Measurements from ENCODE around the gene PDGFC. TPM values are rescaled to one million over a fixed set of nuclear protein-coding genes. Genes with fewer than 3 reads are reported as not detected.

PDGFC gene
- total RNA-seq, 2 experiments from 2014 or later = not detected

- Mint-ChIP-seq H3K27ac (no peak overlapping the region), H3K36me3 (no peaks in the 10 kb centered on the region), H3K27me3 (no peaks in the 10 kb centered on the region), H3K9me3 (ENCODE audit: low read depth) (peaks cover 3% of the 10 kb centered on the region), H3K4me1 (no peaks in the 10 kb centered on the region), H3K4me3 (no peak overlapping the region)
- ATAC-seq (no peak), DNase-seq (no peak)
- CTCF ChIA-PET = no interaction called here
These were observed 247.5 kb downstream of the PDGFC start for GRCh38 chr4:156723951-156724668.

DNA sequence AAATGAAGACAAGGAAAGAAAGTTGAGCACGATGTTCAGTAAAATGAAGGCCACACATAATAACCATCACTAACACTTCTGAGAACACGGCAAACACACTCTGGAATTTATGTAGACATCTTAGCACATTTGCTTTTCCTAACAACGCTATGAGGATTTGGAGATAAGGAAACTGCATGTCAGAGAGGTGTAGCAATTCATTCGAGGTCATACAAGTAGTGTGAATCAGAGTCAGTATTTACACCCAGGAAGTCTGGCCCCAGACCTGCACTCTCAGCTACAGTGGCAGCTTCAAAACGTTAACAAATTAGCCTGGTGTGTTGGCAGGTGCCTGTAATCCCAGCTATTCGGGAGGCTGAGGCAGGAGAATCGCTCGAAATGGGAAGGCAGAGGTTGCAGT is 253.4 kb downstream of the PDGFC start:
- DNase-seq = no peak
- no peaks in the 10 kb centered on the region for H3K4me1 Mint-ChIP-seq
- no peaks in the 10 kb centered on the region for H3K36me3 Mint-ChIP-seq
- no peak for ATAC-seq
- CTCF ChIA-PET = no interaction called here
- no peak overlapping the region for H3K4me3 Mint-ChIP-seq
- H3K27ac Mint-ChIP-seq = no peak overlapping the region
- H3K9me3 Mint-ChIP-seq (ENCODE audit: low read depth) = peaks cover 4% of the 10 kb centered on the region
- no peaks in the 10 kb centered on the region for H3K27me3 Mint-ChIP-seq

DNA sequence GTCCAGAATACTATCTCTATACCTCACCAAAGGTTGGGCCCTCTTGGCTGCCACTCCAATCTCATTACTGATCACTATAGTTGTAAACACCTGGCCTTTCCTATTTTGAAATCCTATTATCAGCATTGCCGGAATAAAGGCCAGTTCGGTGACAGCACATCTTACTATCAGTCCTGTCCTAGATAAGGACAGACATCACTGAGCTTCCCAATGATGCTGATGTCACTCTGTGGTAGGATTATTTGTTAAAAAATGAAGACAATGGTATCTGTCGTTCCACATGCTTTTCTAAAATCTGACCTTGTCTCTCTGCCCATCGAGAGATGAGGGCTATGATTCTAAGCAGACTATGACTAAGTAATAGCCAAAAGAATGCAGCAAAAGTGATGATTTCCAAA is 260.4 kb downstream of the PDGFC start:
- H3K4me3 Mint-ChIP-seq = no peak overlapping the region
- CTCF ChIA-PET = no interaction called here
- DNase-seq (no peak), ATAC-seq (no peak)
- no peaks in the 10 kb centered on the region for H3K27me3 Mint-ChIP-seq
- H3K27ac Mint-ChIP-seq = no peak overlapping the region
- H3K9me3 Mint-ChIP-seq (ENCODE audit: low read depth) = peaks cover 4% of the 10 kb centered on the region
- no peaks in the 10 kb centered on the region for H3K36me3 Mint-ChIP-seq
- H3K4me1 Mint-ChIP-seq = no peaks in the 10 kb centered on the region

Other genes with a start within 250 kb of the PDGFC start
- not detected for gene GLRB, start 104.4 kb upstream of the PDGFC start, total RNA-seq
- not detected for gene GRIA2, start 248.9 kb upstream of the PDGFC start, total RNA-seq